ENCODE measurements around the gene THSD7B. TPM values are rescaled to one million over a fixed set of nuclear protein-coding genes. Genes with fewer than 3 reads are reported as not detected.

THSD7B gene
- total and polyA plus RNA-seq, 9 of the 15 experiments (the other 6 are each of a cell fraction or from before 2014, with no cell fraction given): not detected

- Histone ChIP-seq H3K9me3 (replicated peaks; ENCODE audit: control insufficient read depth, insufficient read depth, low read depth, low read length) (no peaks in the 10 kb centered on the region; the same call in 1 of the 2 replicates), H3K79me2 (ENCODE audit: control insufficient read depth, insufficient read depth, low read length) (no peaks in the 10 kb centered on the region), H3K4me1 (replicated peaks in 1 of 2; ENCODE audit: control insufficient read depth in 2 of 2, insufficient read depth in 2 of 2, low read length in 2 of 2) (no peaks in the 10 kb centered on the region), H4K20me1 (replicated peaks; ENCODE audit: control insufficient read depth, insufficient read depth, low read length) (no peaks in the 10 kb centered on the region), H2AFZ (ENCODE audit: low read depth, low read length) (no peak overlapping the region), H3K9ac (ENCODE audit: insufficient read depth in 1 of 2, low read depth in 2 of 2, low read length in 2 of 2) (no peak overlapping the region), H3K4me2 (ENCODE audit: insufficient read depth, low read length) (no peak overlapping the region), H3K27me3 (ENCODE audit: control insufficient read depth in 2 of 2, insufficient read depth in 2 of 2, low read length in 2 of 2) (no peaks in the 10 kb centered on the region), H3K9me1 (ENCODE audit: control insufficient read depth, insufficient read depth, low read length) (no peaks in the 10 kb centered on the region), H3K36me3 (ENCODE audit: control insufficient read depth, insufficient read depth, low read length) (no peaks in the 10 kb centered on the region), H3K27ac (ENCODE audit: extremely low read depth, low read depth, low read length) (no peak overlapping the region), H3K4me3 (no peak overlapping the region)
- in situ Hi-C loops (cut with MboI) (no loop called here), intact Hi-C loops (cut with micrococcal nuclease) (no loop called here)
- BruUV-seq (replicated peaks): no TSS peak
- DNase-seq (ENCODE audit: extremely low read depth in 1 of 4, low spot score in 3 of 4) (no peak), ATAC-seq (no peak), FAIRE-seq (no peak)
- no peak for TF ChIP-seq CEBPZ (IDR thresholded peaks at IDR 0.05; ENCODE audit: borderline replicate concordance, low read depth, low read length)
- TF ChIP-seq STAT5A (IDR thresholded peaks at IDR 0.05; ENCODE audit: borderline replicate concordance, low read length): no peak
- TF ChIP-seq ASH1L (IDR thresholded peaks at IDR 0.05; ENCODE audit: borderline replicate concordance, low read depth, partially characterized antibody): no peak
- no peak for TF ChIP-seq GTF3C2 (IDR thresholded peaks at IDR 0.05; ENCODE audit: borderline replicate concordance, extremely low read depth, insufficient read length)
- ChIA-PET CTCF (ENCODE audit: low intra/inter-chr PET ratio) (no interaction called here), POLR2A (no interaction called here)
Measured at GRCh38 chr2:137291836-137292570, 526.7 kb downstream of the THSD7B start.

Data from K562 (cell line).